SU-DHL-6 (cell line): Measurements from ENCODE around the gene KLF13.

Source experiments
- H2AFZ ChIP-seq: fragments of 200-600 bp; sonication (generic); 2 replicates; pipeline ENCODE4 v1.6.1; 2014; ENCODE audit warnings: low read depth, mild to moderate bottlenecking, moderate library complexity, mixed read lengths, antibody characterized with exemption, low read length; ENCODE audit not compliant: severe bottlenecking
- H3F3A ChIP-seq: fragments of 200-600 bp; shearing (Covaris generic); 2 replicates; pipeline ENCODE4 v1.6.0; 2016; ENCODE audit warnings: antibody characterized with exemption, mild to moderate bottlenecking; ENCODE audit not compliant: insufficient read depth
- H3K27ac ChIP-seq: fragments of 200-600 bp; sonication (generic); 2 replicates; pipeline ENCODE4 v1.5.1; 2016; ENCODE audit warnings: low read depth, mild to moderate bottlenecking, low read length, moderate library complexity, mixed read lengths
- H3K27me3 ChIP-seq: fragments of 200-600 bp; sonication (generic), shearing (Covaris generic); 2 replicates; pipeline ENCODE4 v1.6.0; 2014; ENCODE audit warnings: mild to moderate bottlenecking, low read length
- H3K36me3 ChIP-seq: fragments of 200-600 bp; sonication (generic); 2 replicates; pipeline ENCODE4 v1.6.1; 2014; ENCODE audit warnings: mild to moderate bottlenecking, low read length, mixed read lengths
- H3K4me2 ChIP-seq: fragments of 300-600, 200-600 bp; shearing (Covaris generic), sonication (generic); 2 replicates; pipeline ENCODE4 v1.6.0; 2014; ENCODE audit warnings: low read length, low read depth, mild to moderate bottlenecking; ENCODE audit not compliant: poor library complexity, severe bottlenecking
- H3K4me3 ChIP-seq: fragments of 200-600 bp; sonication (generic); 2 replicates; pipeline ENCODE4 v1.5.1; 2014; ENCODE audit warnings: antibody characterized with exemption, low read length, mild to moderate bottlenecking, mixed read lengths; ENCODE audit not compliant: insufficient read depth, poor library complexity, severe bottlenecking
- H3K79me2 ChIP-seq: fragments of 200-600 bp; sonication (generic); 2 replicates; pipeline ENCODE4 v1.6.1; 2014; ENCODE audit warnings: mild to moderate bottlenecking, low read length, moderate library complexity; ENCODE audit not compliant: insufficient read depth
- H3K9ac ChIP-seq: fragments of 200-600 bp; sonication (generic); 2 replicates; pipeline ENCODE4 v1.7.0; 2014; ENCODE audit warnings: mild to moderate bottlenecking, low read length
- H3K9me2 ChIP-seq: fragments of 200-600 bp; sonication (generic); replicated peaks from 2 replicates; pipeline ENCODE4 v1.6.1; 2014; ENCODE audit warnings: low read length; ENCODE audit not compliant: insufficient read depth
- H3K9me3 ChIP-seq: fragments of 200-600 bp; sonication (generic); 2 replicates; pipeline ENCODE4 v1.6.1; 2014; ENCODE audit warnings: low read length, mixed read lengths; ENCODE audit not compliant: insufficient read depth
- H4K20me1 ChIP-seq: fragments of 200-600 bp; sonication (generic); 2 replicates; pipeline ENCODE4 v1.6.1; 2014; ENCODE audit warnings: low read depth, mild to moderate bottlenecking, antibody characterized with exemption, low read length, moderate library complexity, mixed read lengths
- EZH2phosphoT487 ChIP-seq: fragments of 200-600 bp; sonication (generic), shearing (Covaris generic); conservative IDR thresholded peaks from 2 replicates; pipeline ENCODE4 v1.6.1; 2018; ENCODE audit warnings: mild to moderate bottlenecking, antibody characterized with exemption, low read length, moderate library complexity, mixed read lengths
- TF ChIP-seq, protein P1 (sequence below): fragments of 200-600 bp; sonication (generic); IDR thresholded peaks from one replicate; pipeline ENCODE4 v1.5.1; 2017; ENCODE audit warnings: antibody characterized with exemption, mild to moderate bottlenecking, low read length, moderate library complexity; ENCODE audit not compliant: insufficient read depth, poor library complexity, severe bottlenecking

Gene KLF13

DNA sequence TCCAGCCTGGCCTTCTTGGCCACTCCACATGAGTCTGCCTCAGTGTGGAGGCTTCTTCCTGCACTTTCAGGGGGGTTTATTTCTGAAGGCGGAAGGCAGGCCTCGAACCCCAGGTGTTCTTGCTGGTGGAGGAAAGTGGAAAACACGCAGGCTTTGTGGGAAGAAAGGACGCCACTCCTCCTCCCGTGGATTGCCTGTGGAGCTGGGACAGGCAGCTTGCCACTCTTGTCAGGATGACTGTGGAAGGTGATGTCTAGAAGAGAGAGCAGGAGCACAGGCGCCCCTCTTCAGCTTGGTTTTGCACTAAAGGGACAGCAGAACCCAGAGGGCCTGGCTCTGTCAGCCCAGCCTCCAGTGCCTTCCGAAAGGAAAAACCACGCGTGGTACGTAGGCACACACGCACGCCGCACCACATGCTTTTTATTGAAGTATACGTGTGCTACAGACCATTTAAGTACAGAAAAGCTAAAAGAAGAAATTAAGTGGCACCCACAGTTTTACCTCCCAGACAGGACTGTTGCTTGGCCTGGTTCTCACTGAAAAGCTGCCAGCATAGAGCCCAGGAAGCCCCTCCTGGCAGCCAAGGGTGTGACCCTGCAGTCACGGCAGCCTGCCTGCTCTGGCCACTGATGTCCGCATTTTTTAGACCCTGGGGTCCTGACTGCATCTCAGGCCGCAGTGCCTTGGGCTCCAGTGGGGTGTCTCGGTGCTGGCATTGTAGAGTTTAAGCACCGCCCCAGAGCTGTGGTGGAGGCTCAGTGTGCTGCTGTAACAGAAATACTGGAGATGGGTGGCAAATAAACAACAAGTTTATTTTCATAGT is 21.6 kb downstream of the KLF13 start:
- Histone ChIP-seq H4K20me1 (peaks cover 6% of the 10 kb centered on the region; the same call in 1 of the 2 replicates), H3K9me3 (no peaks in the 10 kb centered on the region)

DNA sequence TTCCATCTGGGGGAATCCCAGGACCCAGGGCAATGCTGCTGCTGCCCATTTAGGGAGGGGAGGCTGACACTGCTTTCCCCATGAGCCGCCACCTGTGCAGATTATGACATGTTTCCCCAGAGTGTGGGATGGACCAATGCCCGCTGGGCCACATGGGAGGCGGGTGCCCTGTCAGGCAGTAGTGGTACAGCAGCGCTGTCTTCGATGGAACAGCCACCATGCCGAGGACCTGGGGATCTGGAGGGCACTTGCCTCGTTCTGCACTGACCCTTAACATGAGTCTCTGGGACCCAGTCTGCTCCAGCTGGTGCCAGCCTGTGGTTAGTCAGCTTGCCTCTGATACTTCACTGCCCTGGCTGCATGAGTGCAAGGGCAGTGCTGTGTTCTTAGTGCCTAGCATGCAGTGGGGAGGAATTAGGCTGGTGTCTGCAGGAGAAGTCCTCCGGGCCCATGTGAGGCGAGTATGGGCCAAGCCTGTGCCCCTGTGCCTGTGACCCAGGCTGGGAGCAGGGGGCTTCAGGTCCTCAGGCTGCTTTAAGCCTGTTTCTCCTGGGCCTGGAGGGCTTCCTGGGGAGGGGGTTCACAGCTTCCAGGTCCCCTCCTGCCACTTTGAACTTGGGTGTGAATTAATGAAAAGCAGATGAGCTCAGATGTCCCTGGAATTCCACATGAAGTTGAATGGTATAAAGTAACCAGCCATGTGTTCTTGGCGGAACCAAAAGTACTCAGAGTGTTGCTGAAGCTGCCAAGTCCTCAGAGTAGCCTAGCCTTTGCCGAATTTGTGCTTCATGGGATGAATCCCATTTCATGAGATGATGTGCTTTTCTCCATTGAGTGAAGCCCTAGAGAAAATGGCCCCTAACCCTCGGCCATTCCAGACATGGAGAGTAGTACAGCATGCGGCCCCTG is 22.9 kb downstream of the KLF13 start:
- Histone ChIP-seq H3K9me3 (no peaks in the 10 kb centered on the region), H3K27ac (no peak overlapping the region), H4K20me1 (peaks cover 6% of the 10 kb centered on the region; the same call in 1 of the 2 replicates), H3K4me2 (no peak overlapping the region), H3K9ac (no peak overlapping the region), H3K27me3 (no peaks in the 10 kb centered on the region), H3K79me2 (peaks cover 44% of the 10 kb centered on the region; the same call in 1 of the 2 replicates), H3F3A (no peaks in the 10 kb centered on the region), H3K36me3 (no peaks in the 10 kb centered on the region), H3K4me3 (no peak overlapping the region), H2AFZ (no peak overlapping the region), H3K9me2 (no peaks in the 10 kb centered on the region)
- TF ChIP-seq EZH2phosphoT487, result no peak
- TF ChIP-seq, protein P1, sequence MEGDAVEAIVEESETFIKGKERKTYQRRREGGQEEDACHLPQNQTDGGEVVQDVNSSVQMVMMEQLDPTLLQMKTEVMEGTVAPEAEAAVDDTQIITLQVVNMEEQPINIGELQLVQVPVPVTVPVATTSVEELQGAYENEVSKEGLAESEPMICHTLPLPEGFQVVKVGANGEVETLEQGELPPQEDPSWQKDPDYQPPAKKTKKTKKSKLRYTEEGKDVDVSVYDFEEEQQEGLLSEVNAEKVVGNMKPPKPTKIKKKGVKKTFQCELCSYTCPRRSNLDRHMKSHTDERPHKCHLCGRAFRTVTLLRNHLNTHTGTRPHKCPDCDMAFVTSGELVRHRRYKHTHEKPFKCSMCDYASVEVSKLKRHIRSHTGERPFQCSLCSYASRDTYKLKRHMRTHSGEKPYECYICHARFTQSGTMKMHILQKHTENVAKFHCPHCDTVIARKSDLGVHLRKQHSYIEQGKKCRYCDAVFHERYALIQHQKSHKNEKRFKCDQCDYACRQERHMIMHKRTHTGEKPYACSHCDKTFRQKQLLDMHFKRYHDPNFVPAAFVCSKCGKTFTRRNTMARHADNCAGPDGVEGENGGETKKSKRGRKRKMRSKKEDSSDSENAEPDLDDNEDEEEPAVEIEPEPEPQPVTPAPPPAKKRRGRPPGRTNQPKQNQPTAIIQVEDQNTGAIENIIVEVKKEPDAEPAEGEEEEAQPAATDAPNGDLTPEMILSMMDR, result no peak

More for the DNA sequence above, 21.6 kb downstream of the KLF13 start:
- H3K27ac ChIP-seq, result no peak overlapping the region
- no peaks in the 10 kb centered on the region for H3K36me3 ChIP-seq
- peaks cover 45% of the 10 kb centered on the region; the same call in 1 of the 2 replicates for H3K79me2 ChIP-seq
- no peaks in the 10 kb centered on the region for H3K9me2 ChIP-seq
- H3K4me3 ChIP-seq, result no peak overlapping the region
- H3K27me3 ChIP-seq, result no peaks in the 10 kb centered on the region
- no peaks in the 10 kb centered on the region for H3F3A ChIP-seq
- TF ChIP-seq, protein P1, result no peak
- TF ChIP-seq EZH2phosphoT487, result no peak
- H2AFZ ChIP-seq, result no peak overlapping the region
- H3K4me2 ChIP-seq, result no peak overlapping the region
- H3K9ac ChIP-seq, result no peak overlapping the region

GRCh38 chr15:31350771-31351170 is 24.1 kb downstream of the KLF13 start:
- no peaks in the 10 kb centered on the region for H3F3A ChIP-seq
- H3K27ac ChIP-seq, result no peak overlapping the region
- H3K9me3 ChIP-seq, result no peaks in the 10 kb centered on the region
- no peaks in the 10 kb centered on the region for H3K27me3 ChIP-seq
- no peak overlapping the region for H3K4me3 ChIP-seq
- H3K79me2 ChIP-seq, result peaks cover 46% of the 10 kb centered on the region; the same call in 1 of the 2 replicates
- H3K36me3 ChIP-seq, result no peaks in the 10 kb centered on the region
- no peak for TF ChIP-seq EZH2phosphoT487
- TF ChIP-seq, protein P1, result no peak
- no peak overlapping the region for H3K4me2 ChIP-seq
- peaks cover 6% of the 10 kb centered on the region; the same call in 1 of the 2 replicates for H4K20me1 ChIP-seq
- H2AFZ ChIP-seq, result no peak overlapping the region
- no peak overlapping the region for H3K9ac ChIP-seq
- H3K9me2 ChIP-seq, result no peaks in the 10 kb centered on the region
